SIG-M5 treated with dmso at 0.1 percent for 504 hours (cell line): ENCODE results near the gene UNKL.
"Not testable (repeated sequence)": the region's sequence is repeated elsewhere in the genome, so short reads cannot be mapped to it uniquely, and the experiment has no call there.

Experiments used
- DNase-seq: peaks from one replicate; lab custom pipeline; 2025; ENCODE audit not compliant: unreplicated experiment; lab: John Stamatoyannopoulos, UW

Gene UNKL

GRCh38 chr16:1328136-1328535, 86.4 kb downstream of the UNKL start:
- DNase-seq = not testable (repeated sequence)

GRCh38 chr16:1327619-1327947, 86.9 kb downstream of the UNKL start:
- no peak for DNase-seq

DNA sequence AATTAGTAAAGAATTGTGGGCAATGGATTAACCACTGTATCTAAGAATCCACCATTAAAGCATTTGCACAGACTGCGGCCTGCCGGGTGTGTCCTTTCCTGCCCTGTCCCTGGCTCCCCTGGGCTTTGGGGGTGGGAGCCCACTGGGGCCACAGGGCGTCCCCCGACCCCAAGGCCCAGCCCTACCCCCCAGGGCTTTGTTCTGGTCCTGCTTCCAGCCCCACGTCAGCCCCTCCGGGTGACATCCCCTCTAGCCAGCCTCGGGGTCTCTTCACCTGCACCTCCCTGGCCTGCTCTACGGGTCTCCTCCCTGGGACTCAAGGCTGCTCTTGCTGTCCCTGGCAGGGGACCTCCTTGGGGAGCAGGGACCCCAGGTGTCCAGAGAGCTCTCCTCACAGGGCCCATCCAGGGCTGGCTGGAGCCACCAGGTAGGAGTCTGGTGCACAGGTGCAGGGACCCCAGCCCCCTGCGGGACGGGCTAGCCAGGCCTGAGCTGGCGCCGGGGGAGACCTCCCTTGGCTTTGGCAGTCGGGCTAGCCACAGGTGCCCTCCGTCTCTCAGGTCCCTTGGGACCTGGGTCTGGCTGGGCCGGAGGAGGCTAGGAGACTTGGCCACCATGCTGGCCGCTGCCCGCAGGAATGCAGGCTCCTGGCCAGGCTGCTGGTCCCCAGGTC, 87.4 kb downstream of the UNKL start:
- DNase-seq = no peak

DNA sequence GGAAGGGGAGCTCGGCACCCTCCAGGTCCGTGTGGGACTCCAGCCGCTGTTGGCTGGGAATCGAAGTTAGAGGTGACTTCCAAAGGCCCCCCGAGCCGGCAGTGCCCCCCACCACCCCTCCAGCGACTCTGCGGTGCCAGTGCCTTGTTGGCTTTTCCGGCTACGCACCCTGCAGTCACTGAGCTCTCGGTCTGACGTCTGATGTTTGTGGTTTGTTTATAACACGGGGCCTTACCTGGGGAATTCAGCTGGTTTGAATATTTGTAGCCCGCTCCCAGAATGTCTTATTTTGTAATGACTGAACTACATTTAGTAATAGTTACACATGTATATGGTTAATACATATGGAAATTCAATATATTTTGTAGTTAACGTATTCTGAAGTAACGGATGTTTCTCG, 88.1 kb downstream of the UNKL start:
- no peak for DNase-seq

DNA sequence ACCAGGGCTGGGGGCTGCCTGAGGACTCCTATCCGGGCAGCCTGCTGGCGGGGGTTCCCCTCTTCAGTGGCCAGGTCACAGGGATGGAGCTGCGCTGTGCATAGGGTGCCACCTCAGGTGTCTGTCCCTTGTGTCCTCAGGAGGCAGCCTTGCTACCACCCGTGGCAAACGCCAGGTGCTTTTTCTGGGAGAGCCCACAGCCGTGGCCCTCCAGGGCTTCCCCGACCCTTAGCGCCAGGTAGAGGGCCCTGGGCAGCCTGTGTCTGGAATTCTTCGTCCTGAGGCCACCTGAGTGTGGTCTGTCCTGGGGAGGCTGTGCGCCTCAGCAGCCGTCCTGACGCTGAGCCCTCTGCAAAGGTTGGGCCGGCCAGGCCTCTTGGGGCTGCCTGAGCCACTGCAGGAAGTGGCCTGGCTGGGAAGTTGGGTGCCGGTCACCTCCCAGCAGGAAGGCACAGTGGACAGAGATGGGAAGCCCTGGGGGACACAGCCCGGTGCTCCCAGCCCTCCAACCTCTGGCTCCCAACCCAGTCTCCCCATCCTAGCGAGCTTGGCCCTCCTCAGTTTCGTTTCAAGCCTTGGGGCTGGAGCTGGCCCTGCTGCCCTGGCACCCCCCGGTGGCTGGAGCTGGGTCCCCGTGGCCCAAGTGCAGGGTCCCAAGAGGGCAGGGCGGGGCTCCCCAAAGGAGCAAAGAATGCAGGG, 88.7 kb downstream of the UNKL start:
- DNase-seq = no peak

DNA sequence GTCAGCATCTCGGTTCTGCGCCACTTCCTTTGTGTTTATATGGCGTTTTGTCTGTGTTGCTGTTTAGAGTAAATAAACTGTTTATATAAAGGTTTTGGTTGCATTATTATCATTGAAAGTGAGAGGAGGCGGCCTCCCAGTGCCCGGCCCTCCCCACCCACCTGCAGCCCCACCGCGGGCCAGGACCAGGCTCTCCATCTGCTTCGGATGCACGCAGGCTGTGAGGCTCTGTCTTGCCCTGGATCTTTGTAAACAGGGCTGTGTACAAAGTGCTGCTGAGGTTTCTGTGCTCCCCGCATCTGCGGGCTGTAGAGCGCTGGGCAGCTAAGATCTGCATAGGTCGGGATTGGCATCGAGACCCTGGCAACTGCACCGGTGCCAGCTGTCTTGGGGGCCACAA, 89.2 kb downstream of the UNKL start:
- no peak for DNase-seq

DNA sequence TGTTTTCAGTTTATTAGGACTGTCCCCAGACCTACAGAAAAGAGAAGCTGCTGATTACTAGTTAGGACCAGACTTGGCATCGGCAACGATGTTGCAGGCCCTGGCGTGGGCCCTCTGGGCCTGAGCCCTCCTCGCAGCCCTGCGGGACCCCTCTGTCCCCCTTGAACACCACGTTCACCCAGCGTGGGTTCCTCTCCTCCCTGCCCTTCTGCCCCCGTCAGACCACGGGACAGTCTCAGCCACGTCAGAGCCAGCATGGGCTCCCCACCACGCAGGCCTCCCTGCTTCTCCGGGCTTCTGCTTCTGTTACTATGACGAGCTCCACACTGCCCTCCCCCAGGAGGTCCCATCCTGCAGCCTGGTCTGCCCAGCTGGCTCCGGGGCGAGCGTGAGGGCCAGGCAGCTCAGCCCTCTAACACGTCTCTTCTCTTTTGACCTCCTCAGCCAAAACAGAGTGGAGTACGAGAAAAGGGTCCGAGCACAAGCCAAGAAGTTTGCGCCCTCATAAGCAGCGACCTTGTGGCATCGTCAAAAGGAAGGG, 90.1 kb downstream of the UNKL start:
- DNase-seq = no peak

DNA sequence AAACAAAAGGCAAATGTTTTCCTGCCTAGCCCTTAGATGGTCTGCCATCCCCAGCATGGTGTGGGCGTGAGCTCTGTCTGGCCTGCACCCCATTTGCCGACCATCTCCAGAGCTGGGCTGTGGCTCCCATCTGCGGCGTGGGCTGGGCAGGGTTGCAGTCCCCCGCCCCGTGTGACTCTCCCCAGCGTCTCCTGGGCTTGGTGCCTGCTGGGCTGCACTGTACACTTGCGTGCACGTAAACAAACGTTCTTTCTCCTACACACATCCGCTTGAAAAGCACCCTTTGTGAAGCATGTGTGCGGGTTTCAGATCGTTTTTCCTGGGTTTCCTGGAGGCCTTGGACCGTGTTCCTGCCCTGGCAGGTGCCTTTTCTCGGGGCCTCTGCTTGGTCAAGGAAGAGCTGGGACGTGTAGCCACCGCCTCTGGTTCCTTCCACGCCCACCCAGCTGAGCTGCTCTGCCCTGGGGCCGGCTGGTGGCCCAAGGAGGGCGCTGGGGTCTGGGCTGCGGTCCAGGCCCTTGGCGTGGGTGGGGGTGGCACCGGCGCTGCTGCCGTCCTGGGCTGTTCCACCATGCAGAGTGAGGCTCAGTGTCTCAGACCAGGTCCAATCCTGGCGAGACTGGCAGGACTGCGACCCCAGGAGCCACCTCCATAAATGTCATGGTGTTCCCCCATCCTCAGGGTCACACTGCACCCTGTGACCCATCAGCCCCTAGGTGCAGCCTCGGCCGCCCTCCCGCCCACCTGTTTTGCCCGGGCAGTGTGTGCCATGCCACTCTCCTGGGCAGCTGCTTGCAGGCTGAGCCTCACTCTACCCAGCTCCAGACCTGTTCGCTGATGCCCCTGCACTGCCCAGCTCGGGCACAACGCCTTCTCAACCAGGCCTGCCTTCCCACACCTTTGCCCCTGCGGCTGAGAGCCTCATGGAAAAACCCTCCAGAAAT, 90.9 kb downstream of the UNKL start:
- no peak for DNase-seq

DNA sequence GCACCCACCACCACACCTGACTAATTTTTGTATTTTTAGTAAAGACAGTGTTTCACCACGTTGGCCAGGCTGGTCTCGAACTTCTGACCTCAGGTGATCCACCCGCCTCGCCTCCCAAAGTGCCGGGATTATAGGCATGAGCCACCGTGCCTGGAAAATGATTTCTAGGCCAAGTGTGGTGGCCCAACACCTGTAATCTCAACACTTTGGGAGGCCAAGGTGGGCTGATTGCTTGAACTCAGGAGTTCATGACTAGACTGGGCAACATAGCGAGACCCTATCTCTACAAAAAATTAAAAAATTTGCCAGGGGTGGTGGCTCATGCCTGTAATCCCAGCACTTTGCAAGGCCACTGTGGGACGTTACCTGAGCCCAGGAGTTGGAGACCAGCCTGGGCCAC, 92.1 kb downstream of the UNKL start:
- no peak for DNase-seq

DNA sequence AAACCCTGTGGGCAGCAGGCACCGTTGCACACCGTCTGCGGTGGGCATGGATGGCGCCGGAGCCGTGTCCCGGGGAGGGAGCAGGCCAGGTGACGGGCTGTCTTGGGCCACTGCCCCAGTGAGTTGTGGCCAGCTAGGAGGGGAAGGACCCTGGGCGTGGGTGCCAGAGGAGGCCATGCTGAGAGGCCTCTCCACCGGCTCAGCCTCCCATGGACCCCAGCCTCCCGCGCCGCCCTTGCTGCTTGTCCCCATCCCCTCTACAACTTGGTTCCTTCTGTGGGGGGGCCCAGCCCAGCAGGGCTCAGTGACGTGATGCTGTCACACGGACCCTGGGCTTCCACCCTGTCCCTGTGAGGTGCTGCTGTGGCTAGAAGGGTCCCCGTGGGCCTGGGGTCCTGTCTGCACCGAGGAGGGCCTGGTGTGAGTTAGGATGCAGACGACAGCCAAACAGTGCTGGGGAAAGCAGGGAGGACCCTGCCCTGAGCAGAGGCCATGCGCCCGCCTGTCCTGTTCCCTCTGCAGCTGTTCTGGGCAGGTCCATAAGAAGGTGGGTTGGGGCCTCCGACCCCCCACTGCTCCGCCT, 93.8 kb downstream of the UNKL start:
- DNase-seq = no peak

- no peak for DNase-seq
Measured at GRCh38 chr16:1320097-1320496, 94.4 kb downstream of the UNKL start.

DNA sequence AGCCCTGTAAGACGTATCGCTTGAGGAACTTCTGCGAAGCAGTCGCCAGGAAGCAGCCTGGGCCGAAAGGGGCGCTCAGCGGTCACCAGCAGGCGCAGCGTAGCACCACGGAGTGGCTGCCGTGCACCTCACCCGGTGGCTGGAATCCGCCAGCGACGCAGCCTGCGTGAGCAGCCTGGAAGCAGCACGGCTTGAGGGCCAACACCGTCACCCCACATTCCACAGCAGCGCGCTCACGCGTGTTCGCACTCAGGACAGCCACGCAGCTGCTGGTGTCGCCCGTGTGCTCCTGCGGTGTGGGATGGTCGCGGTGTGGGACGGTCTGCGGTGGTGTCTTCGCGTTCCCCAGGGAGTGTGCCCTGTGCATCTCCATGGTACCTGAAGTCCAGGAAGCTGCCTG, 95.5 kb downstream of the UNKL start:
- no peak for DNase-seq

GRCh38 chr16:1318268-1318545, 96.3 kb downstream of the UNKL start:
- no peak for DNase-seq

- no peak for DNase-seq
Measured at GRCh38 chr16:1317479-1318267, 96.8 kb downstream of the UNKL start.

DNA sequence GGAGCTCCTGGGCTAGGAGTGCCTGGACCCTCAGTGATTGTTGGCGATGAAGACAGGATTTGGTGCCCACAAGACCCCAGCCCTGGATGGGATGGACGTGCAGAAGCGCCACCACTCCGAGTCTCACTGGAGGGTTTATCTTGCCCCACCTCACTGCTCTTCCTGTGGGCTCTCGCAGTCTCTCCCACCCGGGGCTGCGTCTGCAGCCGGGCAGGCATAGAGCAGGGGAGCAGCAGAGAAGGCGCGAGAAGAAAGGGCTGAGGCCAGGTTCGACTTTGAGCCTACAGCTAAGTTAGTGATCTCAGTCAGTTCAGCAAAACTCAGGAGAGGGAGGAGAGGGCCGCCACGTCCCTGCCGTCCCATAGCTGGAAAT, 98.5 kb downstream of the UNKL start:
- DNase-seq = no peak

GRCh38 chr16:1315081-1316032, 99.1 kb downstream of the UNKL start:
- no peak for DNase-seq

GRCh38 chr16:1314399-1315068, 100.0 kb downstream of the UNKL start:
- DNase-seq = no peak

DNA sequence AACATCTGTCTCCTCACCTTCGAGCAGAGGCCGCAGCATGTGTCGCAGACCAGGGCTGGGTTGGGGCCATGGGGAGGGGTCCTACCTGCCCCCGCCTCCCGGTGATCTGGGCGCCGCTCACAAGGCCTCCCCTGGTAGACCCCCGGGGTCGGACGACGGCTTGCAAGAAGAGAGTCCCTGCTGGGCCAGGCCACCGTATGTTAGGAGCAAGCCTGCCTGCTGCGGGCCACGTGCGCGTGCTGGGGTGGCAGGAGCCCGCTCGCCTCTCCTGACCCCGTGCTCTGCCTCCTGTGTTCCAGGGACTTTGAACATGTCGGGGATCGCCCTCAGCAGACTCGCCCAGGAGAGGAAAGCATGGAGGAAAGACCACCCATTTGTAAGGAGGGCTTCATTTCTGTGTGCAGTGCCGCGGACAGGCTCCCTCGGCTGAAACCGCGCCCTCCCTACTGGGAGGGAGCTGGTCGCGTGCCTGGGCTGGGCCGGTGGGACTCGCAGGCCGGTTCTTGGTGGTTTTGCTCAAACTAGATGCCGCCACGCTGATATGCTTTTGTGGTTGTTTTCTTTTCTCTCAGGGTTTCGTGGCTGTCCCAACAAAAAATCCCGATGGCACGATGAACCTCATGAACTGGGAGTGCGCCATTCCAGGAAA, 100.7 kb downstream of the UNKL start:
- no peak for DNase-seq
